C4-2B (cell line): ENCODE measurements around the gene PGAM5.

Experiments used
- CTCF ChIP-seq: fragments of 450-650 bp; conservative IDR thresholded peaks from 2 replicates; pipeline ENCODE4 v1.5.1; 2017; ENCODE audit warnings: mild to moderate bottlenecking
- ZFX ChIP-seq: fragments of 450-650 bp; IDR thresholded peaks from 2 replicates; pipeline ENCODE4 v1.6.1; 2017

DNA sequence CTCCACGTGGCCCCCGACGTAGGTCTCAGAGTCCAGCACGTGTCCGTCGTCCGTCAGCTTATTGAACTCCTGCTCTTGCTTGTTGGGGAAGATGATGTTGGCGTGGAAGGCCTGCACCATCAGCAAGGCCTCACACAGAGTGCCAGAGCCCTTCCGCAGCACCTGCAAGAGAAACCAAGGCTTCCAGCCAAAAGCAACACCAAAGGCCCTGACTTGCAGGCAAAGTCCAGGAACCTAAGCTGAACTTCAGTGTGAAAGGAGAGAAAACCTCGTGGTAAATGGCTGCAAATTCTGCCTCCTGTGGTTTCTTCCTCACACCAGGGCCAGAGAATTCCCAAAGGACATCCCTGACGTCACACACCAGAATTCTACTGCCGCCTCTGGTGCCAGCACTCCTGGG is 38.0 kb upstream of the PGAM5 start:
- TF ChIP-seq CTCF = no peak
- no peak for TF ChIP-seq ZFX
